GM19455 (cell line): ENCODE measurements around the gene NPAS3.

ENCODE experiments used
- ATAC-seq: cut with Tn5 transposase; IDR thresholded peaks from one replicate; pipeline ENCODE4 v1.9.1; 2021; ENCODE audit not compliant: unreplicated experiment

NPAS3 gene

GRCh38 chr14:33655421-33655820 lies 716.7 kb downstream of the NPAS3 start:
- ATAC-seq, result no peak

GRCh38 chr14:33657476-33657875 lies 718.8 kb downstream of the NPAS3 start:
- no peak for ATAC-seq

GRCh38 chr14:33660248-33660647 lies 721.6 kb downstream of the NPAS3 start:
- no peak for ATAC-seq

GRCh38 chr14:33661101-33661500 lies 722.4 kb downstream of the NPAS3 start:
- no peak for ATAC-seq

- ATAC-seq, result no peak
These were observed 729.4 kb downstream of the NPAS3 start for GRCh38 chr14:33668066-33668465.

GRCh38 chr14:33669111-33669510 lies 730.4 kb downstream of the NPAS3 start:
- ATAC-seq, result no peak

GRCh38 chr14:33670235-33670634 lies 731.6 kb downstream of the NPAS3 start:
- ATAC-seq, result no peak

- no peak for ATAC-seq
These were observed 732.9 kb downstream of the NPAS3 start for GRCh38 chr14:33671556-33671955.

- ATAC-seq, result no peak
These were observed 736.2 kb downstream of the NPAS3 start for GRCh38 chr14:33674927-33675326.

- no peak for ATAC-seq
These were observed 736.9 kb downstream of the NPAS3 start for GRCh38 chr14:33675415-33676130.

- ATAC-seq, result no peak
These were observed 737.5 kb downstream of the NPAS3 start for GRCh38 chr14:33676135-33676566.

- ATAC-seq, result no peak
These were observed 738.2 kb downstream of the NPAS3 start for GRCh38 chr14:33676891-33677290.

- no peak for ATAC-seq
These were observed 739.3 kb downstream of the NPAS3 start for GRCh38 chr14:33678005-33678404.

GRCh38 chr14:33679025-33679424 lies 740.3 kb downstream of the NPAS3 start:
- ATAC-seq, result no peak

- no peak for ATAC-seq
These were observed 741.0 kb downstream of the NPAS3 start for GRCh38 chr14:33679461-33680225.

GRCh38 chr14:33680873-33681272 lies 742.2 kb downstream of the NPAS3 start:
- ATAC-seq, result no peak

GRCh38 chr14:33682760-33683159 lies 744.1 kb downstream of the NPAS3 start:
- ATAC-seq, result no peak

- no peak for ATAC-seq
These were observed 746.3 kb downstream of the NPAS3 start for GRCh38 chr14:33685026-33685425.

GRCh38 chr14:33685698-33686097 lies 747.0 kb downstream of the NPAS3 start:
- ATAC-seq, result no peak

GRCh38 chr14:33686218-33686617 lies 747.5 kb downstream of the NPAS3 start:
- ATAC-seq, result no peak

GRCh38 chr14:33686856-33687255 lies 748.2 kb downstream of the NPAS3 start:
- ATAC-seq, result no peak

- ATAC-seq, result no peak
These were observed 751.0 kb downstream of the NPAS3 start for GRCh38 chr14:33689680-33690079.
